ENCODE results near the gene CD82. TPM values are rescaled to one million over a fixed set of nuclear protein-coding genes. Genes with fewer than 3 reads are reported as not detected.

Gene CD82
- total and polyA plus RNA-seq, 2 of the 8 experiments (the other 6 are each of a cell fraction or from before 2014, with no cell fraction given): 7.9 to 10.3 TPM

DNA sequence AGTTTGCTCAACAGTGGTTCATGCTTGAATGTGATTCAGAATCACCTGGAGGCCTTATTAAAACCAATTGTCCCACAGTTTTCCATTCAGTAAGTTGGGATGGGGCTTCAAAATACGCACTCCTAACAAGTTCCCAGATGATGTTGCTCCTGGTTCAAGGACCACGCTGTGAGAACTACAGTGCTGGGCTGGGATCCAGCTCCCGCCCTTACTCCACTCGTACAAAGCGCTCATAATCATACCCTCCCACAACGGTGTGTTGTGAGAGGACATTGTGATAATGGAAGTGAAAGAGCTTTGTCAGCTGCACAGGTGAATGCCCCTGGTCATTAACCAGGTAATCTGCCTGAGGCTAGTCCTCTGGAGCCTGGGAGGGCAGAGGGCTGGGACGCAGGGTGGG is 1.3 kb upstream of the CD82 start (continued):
- TF ChIP-seq TAF1 (IDR thresholded peaks at IDR 0.05; ENCODE audit: low read depth, low read length): no peak
- TF ChIP-seq, protein P1, sequence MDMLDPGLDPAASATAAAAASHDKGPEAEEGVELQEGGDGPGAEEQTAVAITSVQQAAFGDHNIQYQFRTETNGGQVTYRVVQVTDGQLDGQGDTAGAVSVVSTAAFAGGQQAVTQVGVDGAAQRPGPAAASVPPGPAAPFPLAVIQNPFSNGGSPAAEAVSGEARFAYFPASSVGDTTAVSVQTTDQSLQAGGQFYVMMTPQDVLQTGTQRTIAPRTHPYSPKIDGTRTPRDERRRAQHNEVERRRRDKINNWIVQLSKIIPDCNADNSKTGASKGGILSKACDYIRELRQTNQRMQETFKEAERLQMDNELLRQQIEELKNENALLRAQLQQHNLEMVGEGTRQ (IDR thresholded peaks at IDR 0.05; ENCODE audit: low read length): no peak
